H1 (cell line): Measurements from ENCODE around the gene NRN1L. TPM values are rescaled to one million over a fixed set of nuclear protein-coding genes. Genes with fewer than 3 reads are reported as not detected.

ENCODE experiments used
- CTCF ChIA-PET: fragments of 300-600 bp; sonication (Branson Sonifier 250); formaldehyde crosslinking; loops from one replicate; lab custom pipeline; 2021; ENCODE audit not compliant: partially characterized antibody; lab: Charles Lee
- POLR2A ChIA-PET: fragments of 300-600 bp; sonication (Branson Sonifier 250); formaldehyde crosslinking; loops from one replicate; lab custom pipeline; 2021; ENCODE audit warnings: inconsistent platforms; ENCODE audit not compliant: partially characterized antibody; lab: Charles Lee
- DNase-seq, 2 experiments: peaks; one replicate each; pipeline versions ENCODE4 v3.0.0 to v3.0.0-alpha.2; 2010 to 2022; ENCODE audit warnings: low spot score in 2 of 2, low read depth in 1 of 2, mixed read lengths in 1 of 2
- FAIRE-seq: peaks from 2 replicates; lab custom pipeline; 2011; peaks lifted over from hg19 to GRCh38; lab: Jason Lieb, UNC
- H2AFZ ChIP-seq: 2 replicates; pipeline ENCODE4 v1.8.1; 2012; ENCODE audit warnings: low read length, inconsistent platforms
- H2AK5ac ChIP-seq: 2 replicates; pipeline ENCODE4 v1.6.1; 2013; ENCODE audit warnings: low read depth, low read length
- H2BK120ac ChIP-seq: replicated peaks from 2 replicates; pipeline ENCODE3; 2013; ENCODE audit warnings: low read depth, low read length, inconsistent platforms
- H2BK12ac ChIP-seq: 2 replicates; pipeline ENCODE4 v1.6.1; 2013; ENCODE audit warnings: low read depth, low read length
- H2BK15ac ChIP-seq: 2 replicates; pipeline ENCODE4 v1.6.1; 2013; ENCODE audit warnings: low read length
- H2BK20ac ChIP-seq: 2 replicates; pipeline ENCODE4 v1.6.1; 2013; ENCODE audit warnings: low read length
- H2BK5ac ChIP-seq: 2 replicates; pipeline ENCODE4 v1.6.1; 2013; ENCODE audit warnings: low read depth, low read length
- H3K14ac ChIP-seq: 2 replicates; pipeline ENCODE4 v1.6.1; 2013; ENCODE audit warnings: inconsistent platforms; ENCODE audit not compliant: insufficient read length
- H3K18ac ChIP-seq: 2 replicates; pipeline ENCODE4 v1.6.1; 2013; ENCODE audit warnings: low read length; ENCODE audit errors: extremely low read depth
- H3K23ac ChIP-seq: 2 replicates; pipeline ENCODE4 v1.6.1; 2013; ENCODE audit warnings: inconsistent platforms; ENCODE audit not compliant: insufficient read length
- H3K23me2 ChIP-seq: 2 replicates; pipeline ENCODE4 v1.6.1; 2013; ENCODE audit warnings: low read depth, low read length
- H3K27ac ChIP-seq: 2 replicates; pipeline ENCODE4 v1.6.1; 2011; ENCODE audit warnings: low read depth, low read length, inconsistent platforms
- H3K27me3 ChIP-seq, 4 experiments: replicated peaks in 1 of 4; 1 replicate in 1 of 4; 2 replicates in 3 of 4; pipeline versions ENCODE4 v1.6.1 to v1.8.1; 2011 to 2013; ENCODE audit warnings: low read length in 3 of 4, mild to moderate bottlenecking in 3 of 4, inconsistent platforms in 2 of 4, mixed read lengths in 2 of 4, moderate library complexity in 1 of 4; ENCODE audit not compliant: control insufficient read depth in 3 of 4, insufficient read depth in 3 of 4; ENCODE audit errors: extremely low read depth in 1 of 4
- H3K36me3 ChIP-seq, 4 experiments: 2 replicates each; pipeline versions ENCODE4 v1.6.1 to v1.8.1; 2011 to 2013; ENCODE audit warnings: mild to moderate bottlenecking in 4 of 4, low read length in 3 of 4, moderate library complexity in 2 of 4, control low read depth in 1 of 4, inconsistent platforms in 1 of 4; ENCODE audit not compliant: insufficient read depth in 4 of 4, control insufficient read depth in 2 of 4
- H3K4ac ChIP-seq: replicated peaks from 2 replicates; pipeline ENCODE3; 2013; ENCODE audit warnings: low read length, low read depth, mixed read lengths, inconsistent platforms; ENCODE audit not compliant: insufficient read length
- H3K4me1 ChIP-seq, 4 experiments: replicated peaks in 1 of 4; 1 replicate in 1 of 4; 2 replicates in 3 of 4; pipeline versions ENCODE4 v1.6.1 to v1.8.1; 2011 to 2013; ENCODE audit warnings: low read length in 3 of 4, inconsistent platforms in 2 of 4, mixed read lengths in 1 of 4; ENCODE audit not compliant: insufficient read depth in 4 of 4, control insufficient read depth in 3 of 4
- H3K4me2 ChIP-seq, 2 experiments: 2 replicates each; pipeline versions ENCODE4 v1.6.1 to v1.8.1; 2011 to 2013; ENCODE audit warnings: low read depth in 2 of 2, low read length in 2 of 2, control low read depth in 1 of 2, inconsistent platforms in 1 of 2, mild to moderate bottlenecking in 1 of 2; ENCODE audit not compliant: insufficient read depth in 1 of 2
- H3K4me3 ChIP-seq, 4 experiments: fragments of 200-600, 300-600 bp in 1 of 4; sonication (generic), shearing (Covaris generic), sonication (Bioruptor Twin) in 1 of 4; 2 replicates each; pipeline versions ENCODE4 v1.5.1 to v1.8.1; 2011 to 2016; ENCODE audit warnings: low read length in 4 of 4, low read depth in 3 of 4, control low read depth in 2 of 4, inconsistent platforms in 2 of 4, mild to moderate bottlenecking in 2 of 4, mixed read lengths in 1 of 4, moderate library complexity in 1 of 4; ENCODE audit not compliant: insufficient read depth in 2 of 4; ENCODE audit errors: extremely low read depth in 1 of 4
- H3K56ac ChIP-seq: replicated peaks from 2 replicates; pipeline ENCODE3; 2013; ENCODE audit warnings: low read depth, mild to moderate bottlenecking, mixed read lengths, low read length, inconsistent platforms; ENCODE audit not compliant: insufficient read length
- H3K79me1 ChIP-seq: 2 replicates; pipeline ENCODE4 v1.6.1; 2013; ENCODE audit warnings: low read depth, low read length, control low read depth
- H3K79me2 ChIP-seq, 2 experiments: 2 replicates each; pipeline versions ENCODE4 v1.6.1 to v1.8.1; 2012 to 2013; ENCODE audit warnings: low read length in 2 of 2, mild to moderate bottlenecking in 2 of 2, inconsistent platforms in 1 of 2; ENCODE audit not compliant: insufficient read depth in 2 of 2, control insufficient read depth in 1 of 2
- H3K9ac ChIP-seq, 4 experiments: replicated peaks in 1 of 4; 1 replicate in 1 of 4; 2 replicates in 3 of 4; pipeline versions ENCODE4 v1.6.1 to v1.8.1; 2011 to 2013; ENCODE audit warnings: low read depth in 3 of 4, low read length in 3 of 4, control low read depth in 2 of 4, mild to moderate bottlenecking in 2 of 4, moderate library complexity in 2 of 4, inconsistent platforms in 1 of 4; ENCODE audit errors: extremely low read depth in 1 of 4
- H3K9me3 ChIP-seq, 2 experiments: 2 replicates each; pipeline versions ENCODE4 v1.6.1 to v1.8.1; 2012 to 2013; ENCODE audit warnings: mild to moderate bottlenecking in 2 of 2, moderate library complexity in 2 of 2, control low read depth in 1 of 2, inconsistent platforms in 1 of 2, low read depth in 1 of 2, low read length in 1 of 2, mixed read lengths in 1 of 2; ENCODE audit not compliant: insufficient read depth in 2 of 2
- H4K20me1 ChIP-seq, 2 experiments: replicated peaks in 1 of 2; 2 replicates each; pipeline versions ENCODE3 to v1.8.1; 2011 to 2013; ENCODE audit warnings: inconsistent platforms in 2 of 2, low read length in 2 of 2, mild to moderate bottlenecking in 1 of 2; ENCODE audit not compliant: insufficient read depth in 2 of 2, control insufficient read depth in 1 of 2
- H4K5ac ChIP-seq: 2 replicates; pipeline ENCODE4 v1.6.1; 2013; ENCODE audit warnings: low read length, low read depth, mixed read lengths, inconsistent platforms; ENCODE audit not compliant: insufficient read length
- H4K8ac ChIP-seq: 2 replicates; pipeline ENCODE4 v1.8.0; 2013; ENCODE audit warnings: mild to moderate bottlenecking, moderate library complexity, low read length, inconsistent platforms; ENCODE audit not compliant: insufficient read depth; ENCODE audit errors: extremely low read depth
- H4K91ac ChIP-seq: replicated peaks from 2 replicates; pipeline ENCODE3; 2013; ENCODE audit warnings: low read length, mixed read lengths, inconsistent platforms; ENCODE audit not compliant: insufficient read length
- CEBPB ChIP-seq: IDR thresholded peaks from 2 replicates; pipeline ENCODE4 v1.6.1; 2012; ENCODE audit warnings: low read depth, low read length
- HDAC2 ChIP-seq, 2 experiments: fragments of 300-600 bp in 1 of 2; sonication (generic) in 1 of 2; IDR thresholded peaks; 2 replicates each; pipeline ENCODE4 v1.6.1; 2011 to 2012; ENCODE audit warnings: low read depth in 2 of 2, low read length in 2 of 2, mild to moderate bottlenecking in 2 of 2, moderate library complexity in 2 of 2, borderline replicate concordance in 1 of 2, inconsistent platforms in 1 of 2
- KDM1A ChIP-seq: fragments of 200-600, 300-600 bp; sonication (generic); IDR thresholded peaks from 2 replicates; pipeline ENCODE4 v1.7.1; 2016; ENCODE audit warnings: mild to moderate bottlenecking, low read length, borderline replicate concordance
- RBBP5 ChIP-seq: IDR thresholded peaks from 2 replicates; pipeline ENCODE4 v1.7.1; 2012; ENCODE audit warnings: low read depth, mild to moderate bottlenecking, inconsistent platforms, low read length, moderate library complexity, borderline replicate concordance
- RXRA ChIP-seq: IDR thresholded peaks from 2 replicates; pipeline ENCODE4 v1.6.1; 2011; ENCODE audit warnings: low read depth, mild to moderate bottlenecking, low read length, moderate library complexity; ENCODE audit not compliant: insufficient read depth
- SIN3A ChIP-seq, 2 experiments: IDR thresholded peaks in 1 of 2; conservative IDR thresholded peaks in 1 of 2; 2 replicates each; pipeline ENCODE4 v1.6.1; 2011 to 2012; ENCODE audit warnings: low read length in 2 of 2, improper control_type of control experiment in 1 of 2, low read depth in 1 of 2, mild to moderate bottlenecking in 1 of 2
- SIX5 ChIP-seq: IDR thresholded peaks from 2 replicates; pipeline ENCODE4 v1.6.1; 2011; ENCODE audit warnings: mild to moderate bottlenecking, low read depth, low read length
- SRF ChIP-seq: IDR thresholded peaks from 2 replicates; pipeline ENCODE4 v1.6.1; 2011; ENCODE audit warnings: mild to moderate bottlenecking, low read depth, low read length, moderate library complexity
- YY1 ChIP-seq: IDR thresholded peaks from 2 replicates; pipeline ENCODE4 v1.6.1; 2011; ENCODE audit warnings: low read depth, mild to moderate bottlenecking, low read length
- WGBS, 2 experiments: shearing (Covaris generic) in 1 of 2; methylation state at CpG; one replicate each; pipeline versions ENCODE4 v1.1.6 to v1.1.7; 2013 to 2015; ENCODE audit warnings: low lambda C conversion rate in 2 of 2, mixed read lengths in 2 of 2, inconsistent platforms in 1 of 2, low coverage in 1 of 2, missing lambda C conversion rate in 1 of 2; ENCODE audit not compliant: insufficient replicate concordance in 2 of 2, insufficient coverage in 1 of 2, insufficient read length in 1 of 2; ENCODE audit errors: extremely low coverage in 1 of 2, missing lambda C conversion rate in 1 of 2; 5-methylcytosine and 5-hydroxymethylcytosine counted together
- polyA plus RNA-seq, 7 experiments: library from polyadenylated mRNA; depleted of rRNA in 3 of 7; stranded (reverse) in 5 of 7; unstranded in 2 of 7; fragments of >200 nt in 5 of 7; fragments of 200-250 nt in 2 of 7; gene quantifications; 1 replicate in 5 of 7; 2 replicates in 1 of 7; 4 replicates in 1 of 7; pipeline versions ENCODE4 v1.2.1 to v1.2.3, GENCODE V29; 2011 to 2013; ENCODE audit warnings: missing spikeins in 2 of 7, mixed read lengths in 2 of 7
- total RNA-seq: library from RNA; stranded (reverse); fragmentation: NEBNext Ultra II Directional; extraction: Animal tissue kit (Norgen Biotek cat#: 25700); gene quantifications from 2 replicates; pipeline ENCODE4 v1.2.1, GENCODE V29; 2021
- TF ChIP-seq, protein P1 (sequence below): IDR thresholded peaks from 2 replicates; pipeline ENCODE4 v1.6.1; 2012; ENCODE audit warnings: low read length, inconsistent platforms
- TF ChIP-seq, protein P2 (sequence below): IDR thresholded peaks from 2 replicates; pipeline ENCODE4 v1.6.1; 2012; ENCODE audit warnings: inconsistent platforms

The NRN1L gene
- total and polyA plus RNA-seq, 2 of the 8 experiments (the other 6 are each of a cell fraction or from before 2014, with no cell fraction given), result 4.1 to 35.2 TPM

GRCh38 chr16:67880584-67880983 is 4.1 kb upstream of the NRN1L start:
- H3K9ac ChIP-seq, result no peak overlapping the region
- no peak overlapping the region for H2AK5ac ChIP-seq
- H4K8ac ChIP-seq, result no peak overlapping the region
- H2BK12ac ChIP-seq, result no peak overlapping the region
- peaks cover 5 to 11% (median 7%) of the 10 kb centered on the region in 4 experiments; a peak in 6 of 7 replicates for H3K4me1 ChIP-seq
- 0 out of 2 replicates have a peak, but pooled peaks cover 2% of the 10 kb centered on the region for H3K23me2 ChIP-seq
- FAIRE-seq (no peak), DNase-seq (no peak)
- H2BK5ac ChIP-seq, result no peak overlapping the region
- H4K20me1 ChIP-seq, result peaks cover 17 to 20% of the 10 kb centered on the region in 2 experiments
- no peak overlapping the region for H3K56ac ChIP-seq
- H3K79me2 ChIP-seq, result peaks cover 0 to 7% of the 10 kb centered on the region in 2 experiments; a peak in 1 of 4 replicates
- no peak overlapping the region for H3K23ac ChIP-seq
- ChIA-PET CTCF (interaction anchor here (0.6 to 21.8 kb wide), 4 partner anchors 26 to 122 kb away, joined by 3 to 623 read pairs (median 26); partner anchors contain the start of genes CTRL, LCAT and PSMB10), POLR2A (interaction anchor here (0.8 kb wide), 1 partner anchor 9 kb away, joined by 4 read pairs; no protein-coding TSS in a partner anchor)
- no peaks in the 10 kb centered on the region for H3K27me3 ChIP-seq
- peaks cover 34 to 60% (median 49%) of the 10 kb centered on the region in 4 experiments for H3K36me3 ChIP-seq
- no peak overlapping the region for H3K18ac ChIP-seq
- H2BK15ac ChIP-seq, result no peak overlapping the region
- no peak overlapping the region for H3K14ac ChIP-seq
- no peak overlapping the region for H2BK20ac ChIP-seq
- H4K5ac ChIP-seq, result no peak overlapping the region
- H3K4me3 ChIP-seq, result no peak overlapping the region
- H2BK120ac ChIP-seq, result no peak overlapping the region
- no peaks in the 10 kb centered on the region for H3K9me3 ChIP-seq
- no peak overlapping the region for H3K27ac ChIP-seq
- H3K4ac ChIP-seq, result no peak overlapping the region
- no peak overlapping the region for H4K91ac ChIP-seq
- no peak overlapping the region for H2AFZ ChIP-seq
- H3K79me1 ChIP-seq, result peaks cover 6% of the 10 kb centered on the region
- H3K4me2 ChIP-seq, result no peak overlapping the region
- WGBS, 2 experiments, result 99% methylated on average over 13 of the region's 13 CpGs; no CpG with 5 or more reads in 1 of the 2 experiments
- TF ChIP-seq RBBP5, result no peak
- TF ChIP-seq KDM1A, result no peak
- no peak for TF ChIP-seq SIX5
- TF ChIP-seq, protein P1, sequence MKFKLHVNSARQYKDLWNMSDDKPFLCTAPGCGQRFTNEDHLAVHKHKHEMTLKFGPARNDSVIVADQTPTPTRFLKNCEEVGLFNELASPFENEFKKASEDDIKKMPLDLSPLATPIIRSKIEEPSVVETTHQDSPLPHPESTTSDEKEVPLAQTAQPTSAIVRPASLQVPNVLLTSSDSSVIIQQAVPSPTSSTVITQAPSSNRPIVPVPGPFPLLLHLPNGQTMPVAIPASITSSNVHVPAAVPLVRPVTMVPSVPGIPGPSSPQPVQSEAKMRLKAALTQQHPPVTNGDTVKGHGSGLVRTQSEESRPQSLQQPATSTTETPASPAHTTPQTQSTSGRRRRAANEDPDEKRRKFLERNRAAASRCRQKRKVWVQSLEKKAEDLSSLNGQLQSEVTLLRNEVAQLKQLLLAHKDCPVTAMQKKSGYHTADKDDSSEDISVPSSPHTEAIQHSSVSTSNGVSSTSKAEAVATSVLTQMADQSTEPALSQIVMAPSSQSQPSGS, result no peak
- TF ChIP-seq SIN3A (conservative IDR thresholded peaks at IDR 0.05 in 1 of 2, IDR thresholded peaks at IDR 0.05 in 1 of 2; ENCODE audit: low read depth in 1 of 2, low read length in 2 of 2), result no peak
- TF ChIP-seq CEBPB, result no peak
- TF ChIP-seq RXRA, result no peak
- TF ChIP-seq SRF, result no peak
- TF ChIP-seq, protein P2, sequence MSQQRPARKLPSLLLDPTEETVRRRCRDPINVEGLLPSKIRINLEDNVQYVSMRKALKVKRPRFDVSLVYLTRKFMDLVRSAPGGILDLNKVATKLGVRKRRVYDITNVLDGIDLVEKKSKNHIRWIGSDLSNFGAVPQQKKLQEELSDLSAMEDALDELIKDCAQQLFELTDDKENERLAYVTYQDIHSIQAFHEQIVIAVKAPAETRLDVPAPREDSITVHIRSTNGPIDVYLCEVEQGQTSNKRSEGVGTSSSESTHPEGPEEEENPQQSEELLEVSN, result no peak
- no peak for TF ChIP-seq HDAC2 (IDR thresholded peaks at IDR 0.05; ENCODE audit: borderline replicate concordance in 1 of 2, low read depth in 2 of 2, low read length in 2 of 2)
- TF ChIP-seq YY1, result no peak
